Measurements from ENCODE around the gene GPR15.
"Not testable (repeated sequence)": the region's sequence is repeated elsewhere in the genome, so short reads cannot be mapped to it uniquely, and the experiment has no call there.

The GPR15 gene

DNA sequence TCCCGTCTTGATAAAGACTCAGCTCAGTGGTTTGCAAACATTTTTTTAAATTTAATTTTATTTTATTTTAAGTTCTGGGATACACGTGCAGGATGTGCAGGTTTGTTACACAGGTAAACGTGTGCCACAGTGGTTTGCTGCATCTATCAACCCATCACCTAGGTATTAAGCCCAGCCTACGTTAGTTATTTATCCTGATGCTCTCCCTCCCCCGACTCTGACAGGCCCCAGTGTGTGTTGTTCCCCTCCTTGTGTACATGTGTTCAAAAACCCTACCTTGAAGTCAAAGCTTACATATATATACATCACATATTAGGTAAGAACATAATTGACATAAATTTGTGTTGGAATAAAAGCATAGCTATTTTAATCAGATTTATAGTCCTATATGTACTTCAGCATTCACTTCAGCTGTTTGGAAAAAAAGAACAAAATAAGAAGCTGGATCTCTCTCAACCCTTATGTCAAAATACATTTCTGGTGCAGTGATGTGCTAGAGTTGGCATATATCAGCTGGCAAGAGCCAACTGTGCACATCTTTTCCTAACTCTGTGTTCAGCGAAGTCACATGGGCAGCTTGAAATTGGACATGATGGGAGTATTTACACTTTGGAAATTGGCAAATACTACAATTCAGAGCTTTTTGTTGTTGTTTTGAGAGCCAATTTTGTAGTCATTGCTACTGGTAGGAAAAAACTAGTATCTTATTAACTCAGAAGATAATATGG, 26.5 kb downstream of the GPR15 start:
- no peak for DNase-seq (ENCODE audit: low spot score)

- DNase-seq (ENCODE audit: low spot score), result not testable (repeated sequence)
Observed at GRCh38 chr3:98559769-98560168, 28.0 kb downstream of the GPR15 start.

GRCh38 chr3:98560911-98561310, 29.1 kb downstream of the GPR15 start:
- DNase-seq (ENCODE audit: low spot score), result no peak

DNA sequence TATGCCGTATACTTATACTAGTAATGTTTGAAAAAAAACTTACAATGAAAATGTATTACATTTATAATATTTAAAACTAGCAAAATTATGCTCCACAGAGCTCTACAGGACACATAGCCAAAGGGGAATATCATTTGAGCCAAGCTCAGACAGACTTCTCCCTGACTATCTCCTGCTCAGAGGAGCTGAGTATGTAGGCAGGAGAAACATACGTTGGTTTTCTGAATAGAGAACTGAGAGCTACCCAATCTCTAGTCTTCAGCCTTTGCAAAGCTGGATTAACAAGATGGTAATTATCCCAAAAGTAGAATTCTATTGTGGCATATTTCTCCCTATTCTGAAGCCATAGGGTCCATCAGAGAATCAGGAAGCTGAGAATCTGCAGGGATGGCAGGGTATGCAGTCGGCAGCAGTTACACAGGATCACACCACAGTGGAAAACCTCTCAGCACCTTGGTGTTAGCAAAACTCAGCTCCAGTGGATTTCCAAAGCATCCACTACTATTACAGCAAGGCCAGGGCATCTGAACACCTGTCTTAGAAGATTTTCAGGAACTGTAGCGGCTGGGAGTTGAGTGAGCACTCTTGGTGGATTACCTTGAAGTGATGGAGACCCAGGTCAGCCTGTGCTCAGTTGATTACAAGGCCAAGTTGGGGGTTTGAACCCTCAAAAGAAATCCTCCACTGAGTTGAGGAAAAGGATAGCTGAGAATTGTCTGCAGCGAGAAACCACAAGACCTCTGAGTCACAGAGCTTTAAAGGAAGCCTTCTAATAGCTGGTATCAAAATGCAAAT, 30.1 kb downstream of the GPR15 start:
- DNase-seq (ENCODE audit: low spot score), result no peak

DNA sequence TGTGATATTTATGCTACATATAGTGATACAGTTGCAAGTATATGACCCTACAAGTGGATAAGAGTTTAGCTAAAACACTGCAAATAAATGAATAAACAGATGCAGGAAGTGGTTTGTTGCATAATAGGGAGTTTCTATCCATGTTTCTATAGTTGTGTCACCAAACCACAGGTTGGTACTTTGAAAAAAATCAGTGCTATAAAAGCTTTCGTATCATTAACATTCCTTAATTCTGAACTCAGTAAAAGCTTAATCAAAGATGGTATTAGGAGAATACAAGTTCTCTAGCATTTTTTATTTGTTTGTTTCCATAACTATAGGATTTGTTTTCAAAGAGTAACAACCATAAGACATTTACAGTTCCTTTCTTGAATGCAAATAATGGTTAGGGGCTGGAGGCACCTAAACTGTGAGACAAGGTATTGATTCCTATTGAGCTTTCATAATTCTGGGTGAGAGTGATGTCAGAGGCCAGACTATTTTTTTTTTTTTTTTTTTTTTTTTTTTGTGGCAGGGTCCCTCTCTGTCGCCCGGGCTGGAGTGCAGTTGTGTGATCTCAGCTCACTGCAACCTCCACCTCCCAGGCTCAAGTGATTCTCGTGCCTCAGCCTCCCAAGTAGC, 32.0 kb downstream of the GPR15 start:
- no peak for DNase-seq (ENCODE audit: low spot score)

DNA sequence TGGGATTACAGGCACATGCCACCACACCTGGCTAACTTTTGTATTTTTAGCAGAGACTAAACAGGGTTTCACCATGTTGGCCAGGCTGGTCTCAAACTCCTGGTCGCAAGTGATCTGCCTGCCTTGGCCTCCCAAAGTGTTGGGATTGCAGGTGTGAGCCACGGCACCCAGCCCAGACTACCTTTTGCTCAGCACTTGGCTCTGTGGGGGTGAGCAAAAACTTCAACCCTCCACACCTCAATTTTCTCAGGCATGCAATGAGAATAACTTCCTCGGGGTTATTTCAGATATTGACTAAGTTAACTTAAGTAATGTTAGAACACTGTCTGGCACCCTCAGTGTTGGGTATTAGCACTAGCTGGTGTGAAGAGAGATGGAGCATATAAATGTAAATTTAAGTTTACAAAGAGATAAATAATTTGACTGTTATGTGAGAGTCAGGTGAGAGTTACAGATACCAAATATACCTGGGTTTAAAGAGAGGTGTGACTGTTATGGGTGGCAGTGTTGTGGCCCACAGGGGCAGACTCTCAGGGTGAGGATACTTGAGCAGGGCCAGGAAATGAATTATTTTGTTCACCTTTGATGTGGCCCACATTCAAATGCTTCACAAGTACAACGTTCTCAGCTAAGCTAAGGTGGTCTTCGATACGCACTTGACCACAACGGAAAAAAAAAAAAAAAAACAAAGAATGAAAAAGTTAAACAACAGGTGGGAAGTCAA, 32.7 kb downstream of the GPR15 start:
- DNase-seq (ENCODE audit: low spot score), result no peak

GRCh38 chr3:98565237-98565643, 33.5 kb downstream of the GPR15 start:
- DNase-seq (ENCODE audit: low spot score), result no peak

GRCh38 chr3:98565843-98566242, 34.1 kb downstream of the GPR15 start:
- no peak for DNase-seq (ENCODE audit: low spot score)

GRCh38 chr3:98567666-98568270, 36.0 kb downstream of the GPR15 start:
- no peak for DNase-seq (ENCODE audit: low spot score)

DNA sequence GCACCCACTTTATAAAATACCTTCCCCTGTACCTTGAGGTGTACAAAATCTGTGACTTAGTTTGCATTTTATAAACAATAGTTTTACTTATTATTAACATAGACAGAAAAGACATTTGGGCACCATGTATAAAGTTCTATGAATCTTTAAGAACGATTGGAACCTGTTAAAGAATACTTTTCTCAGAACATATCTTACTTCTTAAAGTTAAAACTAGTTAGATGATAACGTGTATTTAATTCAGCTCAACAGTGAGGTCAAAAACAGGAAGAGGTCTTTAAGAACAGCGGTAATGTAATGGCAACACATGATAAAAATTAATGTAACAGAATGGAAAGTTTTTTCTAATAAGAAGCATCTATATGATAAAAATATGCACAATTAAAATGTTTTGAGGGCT, 36.6 kb downstream of the GPR15 start:
- no peak for DNase-seq (ENCODE audit: low spot score)

- no peak for DNase-seq (ENCODE audit: low spot score)
Observed at GRCh38 chr3:98573181-98573728, 41.5 kb downstream of the GPR15 start.

- no peak for DNase-seq (ENCODE audit: low spot score)
Observed at GRCh38 chr3:98574132-98574531, 42.4 kb downstream of the GPR15 start.

- DNase-seq (ENCODE audit: low spot score), result no peak
Observed at GRCh38 chr3:98577178-98577895, 45.6 kb downstream of the GPR15 start.

GRCh38 chr3:98580401-98581386, 48.9 kb downstream of the GPR15 start:
- no peak for DNase-seq (ENCODE audit: low spot score)

- DNase-seq (ENCODE audit: low spot score), result no peak
Observed at GRCh38 chr3:98581474-98581873, 49.7 kb downstream of the GPR15 start.

DNA sequence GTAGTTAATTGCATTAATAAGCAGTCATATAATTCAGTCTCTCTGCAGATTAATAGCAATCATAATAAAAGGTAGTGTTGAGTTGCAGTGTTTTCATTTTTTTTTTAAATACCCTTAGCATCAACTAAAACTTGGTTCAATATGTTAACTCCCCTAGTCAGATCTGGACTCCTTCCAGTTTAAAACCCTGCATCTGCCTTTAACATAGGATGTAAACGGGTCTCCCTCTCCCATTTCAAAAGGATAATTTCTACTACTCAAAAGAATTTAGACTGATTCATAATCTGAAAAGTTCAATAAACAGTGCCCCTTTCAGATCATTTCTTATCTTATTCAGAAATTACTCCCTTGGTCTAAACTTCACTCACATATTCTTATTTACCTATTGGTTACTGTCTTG, 50.3 kb downstream of the GPR15 start:
- DNase-seq (ENCODE audit: low spot score), result no peak

GRCh38 chr3:98583766-98584165, 52.0 kb downstream of the GPR15 start:
- no peak for DNase-seq (ENCODE audit: low spot score)
